ENCODE data around the gene KMT2E. TPM values are rescaled to one million over a fixed set of nuclear protein-coding genes. Genes with fewer than 3 reads are reported as not detected.
A peak's percentile ranks its signal among the peaks of the same experiment; 100 is the strongest.
"Not testable (repeated sequence)": the region's sequence is repeated elsewhere in the genome, so short reads cannot be mapped to it uniquely, and the experiment has no call there.

The KMT2E gene
- total RNA-seq, 1 donor from 2014 or later, result 146 TPM

GRCh38 chr7:105022458-105022857 lies 8.5 kb downstream of the KMT2E start:
- no peak for DNase-seq (ENCODE audit: low read depth in 2 of 2)

- DNase-seq (ENCODE audit: low read depth in 2 of 2), result no peak
Measured at GRCh38 chr7:105024734-105025133, 10.7 kb downstream of the KMT2E start.

GRCh38 chr7:105026750-105027149 lies 12.7 kb downstream of the KMT2E start:
- no peak for DNase-seq (ENCODE audit: low read depth in 2 of 2)

GRCh38 chr7:105027176-105027853 lies 13.3 kb downstream of the KMT2E start:
- DNase-seq (ENCODE audit: low read depth in 2 of 2), result peak in 1 of 2 donors; percentile 43

GRCh38 chr7:105028004-105028403 lies 14.0 kb downstream of the KMT2E start:
- DNase-seq (ENCODE audit: low read depth in 2 of 2), result no peak

- not testable (repeated sequence) for DNase-seq (ENCODE audit: low read depth in 2 of 2)
Measured at GRCh38 chr7:105028941-105029340, 14.9 kb downstream of the KMT2E start.

- no peak for DNase-seq (ENCODE audit: low read depth in 2 of 2)
Measured at GRCh38 chr7:105030447-105030846, 16.4 kb downstream of the KMT2E start.

GRCh38 chr7:105032553-105033214 lies 18.7 kb downstream of the KMT2E start:
- no peak for DNase-seq (ENCODE audit: low read depth in 2 of 2)

- DNase-seq (ENCODE audit: low read depth in 2 of 2), result no peak
Measured at GRCh38 chr7:105035349-105035748, 21.3 kb downstream of the KMT2E start.

- DNase-seq (ENCODE audit: low read depth in 2 of 2), result no peak
Measured at GRCh38 chr7:105036217-105037168, 22.5 kb downstream of the KMT2E start.

GRCh38 chr7:105037319-105037718 lies 23.3 kb downstream of the KMT2E start:
- DNase-seq (ENCODE audit: low read depth in 2 of 2), result no peak

- DNase-seq (ENCODE audit: low read depth in 2 of 2), result no peak
Measured at GRCh38 chr7:105044449-105045070, 30.6 kb downstream of the KMT2E start.

GRCh38 chr7:105046414-105046813 lies 32.4 kb downstream of the KMT2E start:
- peak in 1 of 2 donors; percentile 9 for DNase-seq (ENCODE audit: low read depth in 2 of 2)

- DNase-seq (ENCODE audit: low read depth in 2 of 2), result no peak
Measured at GRCh38 chr7:105047932-105048331, 33.9 kb downstream of the KMT2E start.

GRCh38 chr7:105050493-105050892 lies 36.5 kb downstream of the KMT2E start:
- DNase-seq (ENCODE audit: low read depth in 2 of 2), result no peak

GRCh38 chr7:105050899-105051298 lies 36.9 kb downstream of the KMT2E start:
- not testable (repeated sequence) for DNase-seq (ENCODE audit: low read depth in 2 of 2)

- no peak for DNase-seq (ENCODE audit: low read depth in 2 of 2)
Measured at GRCh38 chr7:105055084-105055483, 41.1 kb downstream of the KMT2E start.

- peak in 1 of 2 donors; percentile 13 for DNase-seq (ENCODE audit: low read depth in 2 of 2)
Measured at GRCh38 chr7:105055621-105056020, 41.6 kb downstream of the KMT2E start.

GRCh38 chr7:105057472-105057871 lies 43.5 kb downstream of the KMT2E start:
- no peak for DNase-seq (ENCODE audit: low read depth in 2 of 2)

- no peak for DNase-seq (ENCODE audit: low read depth in 2 of 2)
Measured at GRCh38 chr7:105060437-105060836, 46.4 kb downstream of the KMT2E start.

GRCh38 chr7:105060923-105061322 lies 46.9 kb downstream of the KMT2E start:
- no peak for DNase-seq (ENCODE audit: low read depth in 2 of 2)

GRCh38 chr7:105065104-105065503 lies 51.1 kb downstream of the KMT2E start:
- no peak for DNase-seq (ENCODE audit: low read depth in 2 of 2)
